A549 (cell line): ENCODE measurements around the gene S100B. TPM values are rescaled to one million over a fixed set of nuclear protein-coding genes. Genes with fewer than 3 reads are reported as not detected.
"Not testable (repeated sequence)": the region's sequence is repeated elsewhere in the genome, so short reads cannot be mapped to it uniquely, and the experiment has no call there.

ENCODE experiments used
- ATAC-seq, 2 experiments: fragments of 200-7000 bp in 1 of 2; fragments of >200 bp in 1 of 2; cut with Nextera tagmentation in 1 of 2; cut with Tn5 transposase in 1 of 2; 3 replicates each; pipeline versions ENCODE4 v1.8.0 to v1.9.1; 2018 to 2020; ENCODE audit warnings: mild to moderate bottlenecking in 1 of 2, moderate library complexity in 1 of 2
- CTCF ChIA-PET: fragments of 300-600 bp; sonication (Branson Sonifier 250); formaldehyde crosslinking; extraction: SDS; loops from one replicate; lab custom pipeline; 2021; ENCODE audit warnings: antibody characterized with exemption, inconsistent platforms; lab: Yijun Ruan, JAX
- POLR2A ChIA-PET: fragments of 350-600 bp; formaldehyde crosslinking; extraction: SDS; loops from one replicate; lab custom pipeline; 2021; ENCODE audit warnings: antibody characterized with exemption, inconsistent platforms; lab: Yijun Ruan, JAX
- DNase-seq, 2 experiments: peaks; one replicate each; pipeline versions ENCODE4 v3.0.0 to v3.0.0-alpha.2; 2011 to 2016; ENCODE audit warnings: low read depth in 1 of 2, low spot score in 1 of 2
- FAIRE-seq: peaks from 2 replicates; lab custom pipeline; 2011; peaks lifted over from hg19 to GRCh38; lab: Jason Lieb, UNC
- H3K27ac ChIP-seq, 2 experiments: fragments of >200 bp; sonication (Bioruptor Twin); formaldehyde crosslinking; 3 replicates each; pipeline ENCODE4 v1.5.1; 2016 to 2017
- H3K4me1 ChIP-seq: fragments of >200 bp; sonication (Bioruptor Twin); formaldehyde crosslinking; 3 replicates; pipeline ENCODE4 v1.6.1; 2016
- H3K4me2 ChIP-seq: fragments of >200 bp; sonication (Bioruptor Twin); formaldehyde crosslinking; 3 replicates; pipeline ENCODE4 v1.6.1; 2016
- H3K4me3 ChIP-seq: fragments of >200 bp; sonication (Bioruptor Twin); formaldehyde crosslinking; 3 replicates; pipeline ENCODE4 v1.5.1; 2016
- H3K9me3 ChIP-seq: fragments of >200 bp; sonication (Bioruptor Twin); formaldehyde crosslinking; 3 replicates; pipeline ENCODE4 v1.6.1; 2016
- CBX2 ChIP-seq: fragments of 200-600 bp; sonication (generic); IDR thresholded peaks from 2 replicates; pipeline ENCODE4 v1.6.1; 2016; ENCODE audit warnings: low read depth, mild to moderate bottlenecking, borderline replicate concordance
- CBX8 ChIP-seq: fragments of 200-600 bp; sonication (generic); IDR thresholded peaks from 2 replicates; pipeline ENCODE4 v1.6.1; 2016
- CTCF ChIP-seq: fragments of >200 bp; sonication (Bioruptor Twin); formaldehyde crosslinking; IDR thresholded peaks from 3 replicates; pipeline ENCODE4 v1.5.1; 2016
- E2F6 ChIP-seq: IDR thresholded peaks from 2 replicates; pipeline ENCODE4 v1.6.1; 2012; ENCODE audit warnings: low read depth, borderline replicate concordance
- EHF ChIP-seq: fragments of 250-450 bp; sonication (Bioruptor Pico); IDR thresholded peaks from 2 replicates; pipeline ENCODE4 v1.5.0; 2020; ENCODE audit warnings: mild to moderate bottlenecking
- EHMT2 ChIP-seq: fragments of 200-600 bp; sonication (generic); IDR thresholded peaks from 2 replicates; pipeline ENCODE4 v1.6.1; 2016; ENCODE audit warnings: antibody characterized with exemption, low read depth, mild to moderate bottlenecking, moderate library complexity
- HEYL ChIP-seq: fragments of 250-450 bp; sonication (Bioruptor Pico); IDR thresholded peaks from 2 replicates; pipeline ENCODE4 v1.8.0; 2021; ENCODE audit warnings: mild to moderate bottlenecking, moderate library complexity
- HMGXB4 ChIP-seq: fragments of 250-450 bp; sonication (Bioruptor Pico); IDR thresholded peaks from 2 replicates; pipeline ENCODE4 v1.5.0; 2021; ENCODE audit warnings: mild to moderate bottlenecking, moderate library complexity, borderline replicate concordance
- HOXB5 ChIP-seq: fragments of 250-450 bp; sonication (Bioruptor Pico); IDR thresholded peaks from 2 replicates; pipeline ENCODE4 v1.5.0; 2020; ENCODE audit warnings: mild to moderate bottlenecking, moderate library complexity
- JUNB ChIP-seq: fragments of >200 bp; sonication (Bioruptor Twin); formaldehyde crosslinking; IDR thresholded peaks from 2 replicates; pipeline ENCODE4 v1.6.1; 2016
- MAFK ChIP-seq: fragments of 450-650 bp; IDR thresholded peaks from 2 replicates; pipeline ENCODE4 v1.6.1; 2014; ENCODE audit not compliant: partially characterized antibody
- MAX ChIP-seq: IDR thresholded peaks from 2 replicates; pipeline ENCODE4 v1.6.1; 2012
- TFCP2L1 ChIP-seq: fragments of 250-450 bp; sonication (Bioruptor Pico); IDR thresholded peaks from 2 replicates; pipeline ENCODE4 v1.5.0; 2021; ENCODE audit warnings: mild to moderate bottlenecking
- ZC3H11A ChIP-seq: fragments of 450-650 bp; IDR thresholded peaks from 2 replicates; pipeline ENCODE4 v1.6.1; 2014; ENCODE audit warnings: antibody characterized with exemption, mild to moderate bottlenecking
- ZNF302 ChIP-seq: fragments of 250-450 bp; sonication (Bioruptor Pico); IDR thresholded peaks from 2 replicates; pipeline ENCODE4 v1.9.0; 2021; ENCODE audit warnings: inconsistent platforms, mild to moderate bottlenecking, moderate library complexity
- ZSCAN20 ChIP-seq: fragments of 250-450 bp; sonication (Bioruptor Pico); IDR thresholded peaks from 2 replicates; pipeline ENCODE4 v1.8.0; 2022; ENCODE audit warnings: mild to moderate bottlenecking, moderate library complexity
- WGBS: methylation state at CpG from one replicate; pipeline ENCODE4 v1.1.6; 2017; ENCODE audit errors: missing lambda C conversion rate; 5-methylcytosine and 5-hydroxymethylcytosine counted together
- polyA plus RNA-seq, 4 experiments: library from polyadenylated mRNA; depleted of rRNA in 3 of 4; stranded (reverse); fragments of >200 nt; fragmentation: RNase III in 1 of 4; extraction: RNeasy Plus Mini Kit Qiagen cat#74134 plus additional on column Dnase treatment in 1 of 4; gene quantifications; 2 replicates in 3 of 4; 3 replicates in 1 of 4; pipeline ENCODE4 v1.2.3, GENCODE V29; 2011 to 2017
- TF ChIP-seq, protein P1 (sequence below): fragments of 250-450 bp; sonication (Bioruptor Pico); IDR thresholded peaks from 2 replicates; pipeline ENCODE4 v1.5.0; 2020; ENCODE audit warnings: low read depth, mild to moderate bottlenecking, moderate library complexity

Gene S100B
- polyA plus RNA-seq, 2 of the 4 experiments (the other 2 are of a cell fraction): not detected

- 80% methylated on average over 1 of the region's 5 CpGs for WGBS
- FAIRE-seq: no peak
- ATAC-seq: no peak
- TF ChIP-seq ZSCAN20 (no peak), MAFK (no peak), EHF (no peak)
- no peaks in the 10 kb centered on the region for H3K4me1 ChIP-seq
- ChIA-PET CTCF (no interaction called here), POLR2A (no interaction called here)
- DNase-seq: no peak
- peaks cover 37% of the 10 kb centered on the region for H3K9me3 ChIP-seq
- H3K27ac ChIP-seq: no peak overlapping the region
- no peak overlapping the region for H3K4me3 ChIP-seq
- H3K4me2 ChIP-seq: no peak overlapping the region
Observed at GRCh38 chr21:46581780-46582307, 23.0 kb downstream of the S100B start.

GRCh38 chr21:46579394-46579793 is 25.5 kb downstream of the S100B start:
- POLR2A ChIA-PET, DNase-seq, H3K4me1 ChIP-seq, ATAC-seq, CTCF ChIA-PET, FAIRE-seq, H3K4me3 ChIP-seq, H3K27ac ChIP-seq, H3K4me2 ChIP-seq: not testable (repeated sequence)
- 81% methylated on average over 2 of the region's 2 CpGs for WGBS
- H3K9me3 ChIP-seq: peaks cover 22% of the 10 kb centered on the region

GRCh38 chr21:46577786-46578185 is 27.1 kb downstream of the S100B start:
- CTCF ChIA-PET, POLR2A ChIA-PET, ATAC-seq, H3K4me3 ChIP-seq, H3K4me2 ChIP-seq, DNase-seq, H3K4me1 ChIP-seq, FAIRE-seq, H3K27ac ChIP-seq: not testable (repeated sequence)
- 57% methylated on average over 5 of the region's 5 CpGs for WGBS
- peaks cover 16% of the 10 kb centered on the region for H3K9me3 ChIP-seq

GRCh38 chr21:46572850-46573249 is 32.0 kb downstream of the S100B start:
- no peak overlapping the region for H3K4me3 ChIP-seq
- no peak overlapping the region for H3K27ac ChIP-seq
- no peak overlapping the region for H3K4me2 ChIP-seq
- no peaks in the 10 kb centered on the region for H3K4me1 ChIP-seq
- no peaks in the 10 kb centered on the region for H3K9me3 ChIP-seq
- DNase-seq (no peak), ATAC-seq (no peak), FAIRE-seq (no peak)
- TF ChIP-seq HOXB5 (CRISPR knock-in tag) (no peak), EHF (no peak), ZNF302 (CRISPR knock-in tag) (no peak), HMGXB4 (no peak), ZC3H11A (no peak), CBX2 (no peak), JUNB (no peak), TFCP2L1 (CRISPR knock-in tag) (no peak), CBX8 (no peak), HEYL (CRISPR knock-in tag) (no peak), EHMT2 (no peak), MAFK (no peak), CTCF (no peak), MAX (no peak), E2F6 (no peak)
- TF ChIP-seq, protein P1, sequence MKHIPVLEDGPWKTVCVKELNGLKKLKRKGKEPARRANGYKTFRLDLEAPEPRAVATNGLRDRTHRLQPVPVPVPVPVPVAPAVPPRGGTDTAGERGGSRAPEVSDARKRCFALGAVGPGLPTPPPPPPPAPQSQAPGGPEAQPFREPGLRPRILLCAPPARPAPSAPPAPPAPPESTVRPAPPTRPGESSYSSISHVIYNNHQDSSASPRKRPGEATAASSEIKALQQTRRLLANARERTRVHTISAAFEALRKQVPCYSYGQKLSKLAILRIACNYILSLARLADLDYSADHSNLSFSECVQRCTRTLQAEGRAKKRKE (CRISPR knock-in tag): no peak
- POLR2A ChIA-PET: no interaction called here
- WGBS: 97% methylated on average over 1 of the region's 1 CpG
- CTCF ChIA-PET: no interaction called here
